IPS DF 4.7 (cell line): ENCODE measurements around the gene NAA35.
"Not testable (repeated sequence)": the region's sequence is repeated elsewhere in the genome, so short reads cannot be mapped to it uniquely, and the experiment has no call there.

Source experiments
- DNase-seq: peaks from one replicate; pipeline ENCODE4 v3.0.0-alpha.2; 2013; ENCODE audit warnings: low spot score; ENCODE audit errors: extremely low read depth

The NAA35 gene

GRCh38 chr9:85940832-85941621 is at the start of gene NAA35:
TSS of gene NAA35 (plus strand) at chr9:85941146. CDS start at chr9:85942160, 1,014 bp downstream.
- peak; percentile 89 for DNase-seq

- no peak for DNase-seq
Observed at GRCh38 chr9:85892401-85892800, 48.5 kb upstream of the NAA35 start.

GRCh38 chr9:85895685-85896084 is 45.3 kb upstream of the NAA35 start:
- no peak for DNase-seq

- DNase-seq: no peak
Observed at GRCh38 chr9:85897848-85898247, 43.1 kb upstream of the NAA35 start.

- no peak for DNase-seq
Observed at GRCh38 chr9:85898332-85898731, 42.6 kb upstream of the NAA35 start.

GRCh38 chr9:85899388-85899787 is 41.6 kb upstream of the NAA35 start:
- DNase-seq: no peak

GRCh38 chr9:85900504-85901201 is 40.3 kb upstream of the NAA35 start:
- peak; percentile 58 for DNase-seq

- DNase-seq: no peak
Observed at GRCh38 chr9:85904975-85905374, 36.0 kb upstream of the NAA35 start.

- DNase-seq: no peak
Observed at GRCh38 chr9:85905957-85906356, 35.0 kb upstream of the NAA35 start.

GRCh38 chr9:85909390-85909789 is 31.6 kb upstream of the NAA35 start:
- no peak for DNase-seq

GRCh38 chr9:85914108-85914507 is 26.8 kb upstream of the NAA35 start:
- DNase-seq: no peak

GRCh38 chr9:85917756-85918155 is 23.2 kb upstream of the NAA35 start:
- no peak for DNase-seq

- DNase-seq: no peak
Observed at GRCh38 chr9:85925493-85925892, 15.5 kb upstream of the NAA35 start.

- no peak for DNase-seq
Observed at GRCh38 chr9:85927076-85927475, 13.9 kb upstream of the NAA35 start.

GRCh38 chr9:85931495-85931894 is 9.5 kb upstream of the NAA35 start:
- no peak for DNase-seq

GRCh38 chr9:85935950-85936349 is 5.0 kb upstream of the NAA35 start:
- DNase-seq: not testable (repeated sequence)

GRCh38 chr9:85940275-85940831 is 593 bp upstream of the NAA35 start:
- no peak for DNase-seq

GRCh38 chr9:85941622-85941940 is 635 bp downstream of the NAA35 start:
- DNase-seq: no peak

GRCh38 chr9:85941966-85942912 is 1.3 kb downstream of the NAA35 start:
- no peak for DNase-seq

- DNase-seq: no peak
Observed at GRCh38 chr9:85942913-85943709, 2.2 kb downstream of the NAA35 start.
